GM19193 (cell line): ENCODE results near the gene SPRYD7.

Source experiments
- POLR2A ChIP-seq: IDR thresholded peaks from 4 replicates; pipeline ENCODE4 v1.6.1; 2011; ENCODE audit not compliant: insufficient read depth, insufficient read length; ENCODE audit errors: extremely low read depth

The SPRYD7 gene

DNA sequence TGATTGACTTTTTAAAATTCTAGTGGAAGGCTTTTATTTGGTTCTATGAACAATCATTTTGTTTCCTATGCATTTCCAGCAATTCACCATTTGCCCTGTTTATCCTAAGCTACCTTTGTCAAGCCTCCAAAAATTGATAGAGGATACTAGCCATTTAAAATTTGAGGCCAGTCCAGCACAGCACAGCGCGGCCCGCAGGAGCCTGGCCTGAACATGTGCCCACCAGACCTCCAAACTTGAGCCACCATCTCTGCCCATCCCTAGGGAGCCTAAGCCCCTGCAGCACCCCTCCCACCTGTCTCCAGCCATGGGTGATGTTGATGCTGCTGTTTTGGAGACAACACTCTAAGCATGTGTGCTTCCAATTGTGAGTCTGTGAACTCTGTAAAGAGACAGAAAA, 57.5 kb downstream of the SPRYD7 start:
- TF ChIP-seq POLR2A = no peak

DNA sequence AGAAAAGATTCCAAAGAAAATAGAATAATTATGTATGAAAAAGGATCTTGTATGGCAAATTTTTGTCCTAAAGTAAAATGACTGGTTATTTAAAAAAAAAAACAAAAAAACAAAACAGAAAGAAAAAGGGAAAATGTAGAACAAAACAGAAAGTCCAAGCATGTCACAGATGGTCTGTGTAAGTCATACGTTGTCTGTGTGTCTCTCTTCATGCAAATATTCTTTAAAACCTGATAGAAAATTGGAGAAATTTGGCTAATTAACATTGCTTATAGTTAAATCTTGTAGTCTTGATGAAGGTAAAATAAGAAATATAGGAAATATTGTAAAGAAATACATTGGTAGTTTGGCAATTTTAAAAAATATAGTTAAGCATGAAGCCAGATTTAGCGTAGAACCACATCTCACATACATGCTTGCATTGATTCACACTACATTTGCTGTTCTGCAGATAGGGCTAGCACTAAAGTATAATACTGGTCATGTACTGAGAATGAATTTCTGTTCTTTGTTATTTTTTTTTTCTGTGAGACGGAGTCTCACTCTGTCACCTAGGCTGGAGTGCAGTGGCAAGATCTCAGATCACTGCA, 58.4 kb downstream of the SPRYD7 start:
- no peak for TF ChIP-seq POLR2A

DNA sequence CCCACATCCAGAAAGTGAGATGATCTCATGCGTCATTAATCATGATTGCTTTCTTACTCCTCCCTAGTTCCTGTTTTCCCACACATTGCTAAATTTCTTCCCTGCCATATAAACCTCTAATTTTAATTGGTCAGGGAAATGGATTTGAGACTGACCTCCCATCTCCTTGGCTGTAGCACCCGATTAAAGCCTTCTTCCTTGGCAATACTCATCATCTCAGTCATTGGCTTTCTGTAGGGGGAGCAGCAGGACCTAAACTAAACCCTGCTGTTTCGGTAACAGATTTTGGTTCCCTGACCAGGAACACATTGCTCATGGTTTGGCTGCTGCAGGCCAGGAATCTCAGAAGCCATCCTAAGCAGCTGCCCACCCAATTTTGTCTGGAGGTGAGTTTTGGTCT, 61.7 kb downstream of the SPRYD7 start:
- TF ChIP-seq POLR2A = no peak

DNA sequence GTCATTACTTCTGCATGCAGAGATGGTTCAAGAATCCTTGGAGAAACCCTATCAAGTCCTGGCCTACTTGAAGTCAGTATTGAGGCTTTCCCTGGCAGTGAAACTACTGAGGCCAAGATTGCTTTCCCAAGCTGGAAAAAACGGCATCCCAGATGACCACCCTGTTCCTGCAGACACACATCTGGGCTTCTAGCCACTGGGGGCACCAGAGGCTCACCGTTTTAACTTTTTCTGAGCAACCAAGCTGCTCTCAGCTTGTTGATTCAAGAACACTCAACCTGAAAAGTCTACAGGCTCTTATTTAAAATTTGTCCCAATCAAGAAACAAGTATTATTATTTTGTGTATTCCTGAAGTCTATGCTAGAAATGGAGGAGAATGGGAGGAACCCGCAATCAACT, 66.6 kb downstream of the SPRYD7 start:
- no peak for TF ChIP-seq POLR2A

DNA sequence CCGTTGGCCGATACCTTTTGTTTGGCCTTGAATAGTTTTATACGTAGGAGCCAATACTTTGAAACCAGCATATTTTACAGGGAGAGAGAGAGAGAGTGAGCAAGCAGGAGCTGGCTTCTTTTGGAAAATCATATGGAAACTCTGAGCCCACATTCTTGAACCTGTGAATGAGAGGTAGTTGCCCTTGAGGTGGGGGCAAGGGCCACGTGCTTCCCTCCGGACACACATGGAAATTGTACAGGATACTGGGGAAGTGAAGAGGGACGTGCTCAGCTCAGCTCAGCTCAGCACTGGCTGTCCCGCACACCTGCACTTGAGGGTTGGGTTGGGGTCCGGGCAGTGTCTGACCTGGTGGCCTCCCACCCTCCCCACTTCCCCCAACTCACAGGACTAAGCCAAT, 68.3 kb downstream of the SPRYD7 start:
- no peak for TF ChIP-seq POLR2A

DNA sequence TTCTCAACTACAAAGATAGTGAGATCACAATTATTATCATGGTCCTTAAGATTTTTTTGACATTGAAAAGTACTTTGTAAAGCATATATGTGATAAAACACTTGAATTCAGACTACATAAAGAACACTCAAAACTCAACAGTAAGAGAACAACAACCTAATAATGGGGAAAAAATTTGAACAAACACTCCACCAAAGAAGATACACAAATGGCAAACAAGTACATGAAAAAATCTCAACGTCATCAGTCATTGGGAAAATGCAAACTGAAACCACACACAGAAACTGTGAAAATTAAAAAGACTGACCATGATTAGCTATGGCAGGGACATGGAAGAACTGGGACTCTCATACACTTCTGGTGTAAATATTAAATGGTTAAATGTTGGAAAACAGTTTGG, 70.9 kb downstream of the SPRYD7 start:
- no peak for TF ChIP-seq POLR2A

DNA sequence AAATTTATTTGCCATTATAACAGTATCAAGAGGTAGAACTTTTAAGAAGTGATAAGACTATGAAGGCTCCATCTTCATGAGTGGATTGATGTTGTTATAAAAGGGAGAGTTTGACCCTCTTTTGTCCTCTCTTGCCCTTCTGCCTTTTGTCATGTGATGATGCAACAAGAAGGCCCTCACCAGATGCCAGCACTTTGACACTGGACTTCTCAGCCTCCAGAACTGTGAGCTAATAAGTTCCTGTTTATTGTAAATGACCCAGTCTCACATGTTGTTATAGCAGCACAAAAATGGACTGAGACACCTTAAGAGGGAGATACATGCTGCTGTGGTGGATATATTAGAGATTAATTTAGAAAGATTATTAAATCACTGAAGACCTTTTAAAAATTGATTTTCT, 71.6 kb downstream of the SPRYD7 start:
- TF ChIP-seq POLR2A = no peak
